Left hindlimb (tissue), 1 donor: ENCODE measurements around the gene CCL17.
"Not testable (repeated sequence)": the region's sequence is repeated elsewhere in the genome, so short reads cannot be mapped to it uniquely, and the experiment has no call there.

ENCODE experiments used
- DNase-seq: peaks from one replicate; pipeline ENCODE4 v3.0.0-alpha.2; 2018

Gene CCL17

DNA sequence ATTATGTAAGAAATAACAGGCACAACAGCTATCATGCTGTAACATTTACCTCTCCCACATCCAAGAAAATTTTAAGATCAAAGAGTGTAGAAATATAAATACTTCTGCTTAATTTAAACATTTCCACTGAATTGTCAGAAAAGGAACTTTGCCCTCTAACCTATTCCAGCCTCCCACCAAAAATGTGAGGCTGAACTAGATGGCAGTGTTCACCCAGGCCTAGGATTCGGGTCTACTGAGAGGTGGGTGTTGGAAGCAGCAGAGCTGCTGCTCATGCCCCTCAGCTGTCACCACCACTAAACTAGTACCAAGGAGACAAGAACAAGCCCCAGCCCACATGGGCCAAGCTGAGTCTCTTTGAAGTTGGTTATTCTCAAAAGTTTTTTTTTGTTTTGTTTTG lies 31.3 kb downstream of the CCL17 start:
- no peak for DNase-seq

- not testable (repeated sequence) for DNase-seq
These were observed 35.4 kb downstream of the CCL17 start for GRCh38 chr16:57439947-57440346.

DNA sequence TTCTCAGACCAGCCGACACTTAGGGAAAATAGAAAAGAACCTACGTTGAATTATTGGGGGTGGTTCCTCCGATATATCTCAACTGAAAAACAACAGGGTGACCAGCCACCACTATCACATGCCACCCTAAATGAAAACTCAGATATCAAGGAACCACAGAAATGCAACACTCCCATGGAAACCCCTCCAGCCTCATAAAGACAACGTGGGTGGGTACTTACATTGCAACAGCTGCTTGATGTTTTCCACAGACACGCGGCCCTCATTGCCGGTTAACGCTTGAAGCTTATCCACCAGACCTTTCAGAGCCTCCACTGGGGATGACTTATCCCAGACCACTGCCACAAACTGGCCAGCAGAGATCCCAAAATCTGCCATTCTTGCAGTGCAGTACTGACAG lies 36.0 kb downstream of the CCL17 start:
- not testable (repeated sequence) for DNase-seq

DNA sequence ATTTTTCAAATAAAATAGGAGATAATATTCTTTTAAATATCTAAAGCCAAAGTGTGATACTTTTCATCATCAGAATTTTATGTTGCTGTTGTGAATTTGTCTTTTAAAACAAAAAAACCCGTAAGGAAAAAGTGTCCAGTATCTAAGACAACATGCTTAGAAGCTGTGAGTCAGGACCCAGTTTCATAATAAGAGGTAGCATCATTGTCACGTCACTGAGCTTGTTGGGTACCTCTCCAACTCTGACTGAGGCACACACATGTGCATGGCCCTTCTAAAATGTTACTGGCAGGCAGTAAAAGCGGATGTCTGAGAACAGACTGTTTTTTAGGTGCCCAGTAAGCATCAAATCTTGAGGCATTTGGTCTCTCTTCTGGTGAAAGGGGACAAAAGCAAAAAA lies 40.1 kb downstream of the CCL17 start:
- DNase-seq: no peak

DNA sequence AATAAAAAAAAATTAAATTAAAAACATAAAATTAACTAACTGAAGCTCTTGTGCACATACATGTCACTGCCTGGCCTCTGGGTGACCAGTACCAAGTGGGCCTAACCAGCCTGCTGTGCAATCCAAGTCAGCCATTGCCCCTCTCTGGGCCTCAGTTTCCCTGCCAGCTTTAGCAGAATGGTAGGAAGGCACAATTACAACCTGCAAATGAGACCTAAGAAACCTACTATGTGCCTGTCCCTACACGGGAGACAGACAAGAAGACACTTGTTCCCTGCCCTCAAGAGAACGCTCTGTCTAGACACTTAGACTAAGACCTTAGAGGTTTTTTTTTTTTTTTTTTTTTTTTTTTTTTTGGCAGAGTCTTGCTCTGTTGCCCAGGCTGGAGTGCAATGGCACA lies 40.9 kb downstream of the CCL17 start:
- no peak for DNase-seq

DNA sequence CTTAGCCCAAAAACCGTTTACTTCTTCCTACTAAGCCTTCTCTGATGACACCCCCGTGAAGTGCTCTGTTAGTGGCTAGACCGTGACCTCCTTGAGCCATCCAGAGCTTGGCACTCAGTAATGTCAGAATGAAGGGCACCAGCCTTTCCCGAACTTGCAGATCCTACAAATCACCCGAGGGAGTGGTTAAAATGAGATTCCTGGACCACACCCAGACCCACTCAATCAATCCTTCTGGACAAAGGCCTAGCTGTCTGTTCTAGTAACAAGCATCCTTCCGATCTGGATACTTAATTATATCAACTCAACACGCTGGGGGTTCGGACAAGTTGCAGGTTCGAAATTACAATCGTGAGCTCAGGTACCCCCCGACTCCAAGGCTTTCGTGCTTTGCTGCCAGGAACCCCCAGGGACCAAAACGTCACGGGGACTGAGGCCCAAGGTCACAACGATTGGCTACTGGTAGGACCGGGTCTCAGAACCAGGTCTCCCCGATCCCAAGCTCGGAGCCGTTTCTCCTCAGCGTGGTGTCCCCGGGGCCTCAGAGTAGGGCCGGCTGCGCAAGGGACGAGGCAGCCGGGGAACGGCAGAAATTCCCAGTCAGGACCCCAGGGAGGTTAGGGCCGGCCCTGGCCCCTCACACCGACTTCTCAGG lies 42.1 kb downstream of the CCL17 start:
- DNase-seq: no peak

GRCh38 chr16:57447186-57447962 lies 42.8 kb downstream of the CCL17 start, which contains the start of the genes CIAPIN1 and COQ9:
Gene CIAPIN1, minus strand, starts transcription at chr16:57447385. Its CDS starts 6,457 bp downstream, at chr16:57440928.
Gene COQ9, plus strand, starts transcription at chr16:57447479. Its CDS starts 27 bp downstream, at chr16:57447506.
- peak; percentile 95 for DNase-seq

DNA sequence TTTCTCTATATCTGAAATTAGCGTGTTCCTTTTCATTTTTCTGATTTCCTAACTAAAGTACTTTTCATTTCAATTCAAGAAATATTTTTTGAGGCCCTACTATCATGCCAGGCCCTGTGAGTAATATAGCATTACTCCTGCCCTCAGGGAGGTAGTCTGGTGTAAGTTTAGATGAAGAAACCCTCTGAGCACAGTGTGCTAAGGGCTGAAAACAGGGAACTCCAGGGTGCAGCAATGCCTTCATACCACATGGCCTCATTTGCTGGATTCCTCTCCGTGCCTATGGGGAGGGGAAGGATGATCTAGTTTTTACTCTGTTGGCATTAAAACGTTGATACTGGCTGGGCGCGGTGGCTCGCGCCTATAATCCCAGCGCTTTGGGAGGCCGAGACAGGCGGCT lies 47.5 kb downstream of the CCL17 start:
- DNase-seq: no peak

- DNase-seq: peak; percentile 90
These were observed 57.8 kb downstream of the CCL17 start, which contains the start of gene POLR2C for GRCh38 chr16:57462209-57462977. Gene POLR2C, plus strand, starts transcription at chr16:57462679. Its CDS starts 46 bp downstream, at chr16:57462725.

- no peak for DNase-seq
These were observed 58.4 kb downstream of the CCL17 start for GRCh38 chr16:57462978-57463362.

DNA sequence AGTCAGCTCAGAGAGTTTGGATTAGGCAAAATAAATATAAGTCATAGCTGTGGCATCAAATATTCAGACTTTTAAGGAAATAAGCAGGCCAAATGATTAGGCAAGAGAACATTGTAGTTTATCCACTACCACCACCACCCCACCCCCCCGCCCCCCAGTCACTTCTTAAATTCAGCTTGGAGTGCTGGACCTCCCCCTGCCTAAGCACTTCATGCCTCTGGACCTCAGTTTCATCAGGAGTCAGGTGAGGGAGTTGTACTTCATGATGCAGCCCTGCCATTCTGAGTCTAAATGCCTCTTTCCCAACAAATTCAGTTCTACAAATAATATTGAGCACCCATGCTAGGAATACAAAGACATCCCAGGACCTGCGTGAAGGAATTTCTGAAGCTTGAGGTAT lies 60.0 kb downstream of the CCL17 start:
- DNase-seq: no peak
